Esophagus mucosa (tissue), 1 donor: ENCODE measurements around the gene PEAR1. TPM values are rescaled to one million over a fixed set of nuclear protein-coding genes. Genes with fewer than 3 reads are reported as not detected.

ENCODE experiments used
- ATAC-seq: fragments of 200-7000 bp; cut with Tn5 transposase; one replicate; pipeline ENCODE4 v1.9.1; 2020
- total RNA-seq: library from RNA; stranded (reverse); gene quantifications from one replicate; pipeline ENCODE4 v1.2.4, GENCODE V29; 2023
- donor health status: DM: yes; HTN: yes; CAD: no.

The PEAR1 gene
- total RNA-seq, 1 donor from 2014 or later, result 1.6 TPM

DNA sequence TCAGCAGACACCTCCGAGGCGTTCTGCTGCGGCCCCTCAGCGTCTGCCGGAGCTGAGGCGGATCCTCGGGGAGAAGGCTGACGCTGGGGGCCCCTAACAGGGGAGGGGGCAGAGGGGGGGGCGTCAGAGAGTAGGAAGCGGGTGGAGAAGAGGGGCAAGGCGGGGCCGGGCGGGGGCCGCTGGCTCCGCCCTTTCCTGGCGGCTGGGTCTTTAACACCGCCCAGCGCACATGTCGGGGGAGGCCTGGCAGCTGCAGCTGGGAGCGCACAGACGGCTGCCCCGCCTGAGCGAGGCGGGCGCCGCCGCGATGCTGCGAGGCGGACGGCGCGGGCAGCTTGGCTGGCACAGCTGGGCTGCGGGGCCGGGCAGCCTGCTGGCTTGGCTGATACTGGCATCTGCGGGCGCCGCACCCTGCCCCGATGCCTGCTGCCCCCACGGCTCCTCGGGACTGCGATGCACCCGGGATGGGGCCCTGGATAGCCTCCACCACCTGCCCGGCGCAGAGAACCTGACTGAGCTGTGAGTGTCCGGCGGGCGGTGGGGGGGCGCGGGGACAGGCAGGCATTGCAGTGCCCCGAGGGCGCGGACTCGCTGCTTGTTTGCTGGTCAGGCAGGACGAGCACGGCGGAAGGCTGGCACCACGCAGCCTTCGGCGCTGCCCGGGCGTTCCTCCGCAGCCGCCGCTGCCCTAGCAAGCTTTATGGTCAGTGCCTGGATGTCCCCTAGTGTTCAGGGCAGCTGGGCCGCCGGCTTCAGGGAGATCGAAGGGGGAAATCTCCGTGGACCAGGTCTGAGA, 32.7 kb upstream of the PEAR1 start, which contains the start of gene NTRK1:
TSS of gene NTRK1 (plus strand) at position 238 of the 796 bp plus-strand sequence. CDS start at position 308, 70 bp downstream.
- peak; percentile 17 for ATAC-seq

GRCh38 chr1:156862584-156862983, 30.9 kb upstream of the PEAR1 start:
- ATAC-seq, result no peak

DNA sequence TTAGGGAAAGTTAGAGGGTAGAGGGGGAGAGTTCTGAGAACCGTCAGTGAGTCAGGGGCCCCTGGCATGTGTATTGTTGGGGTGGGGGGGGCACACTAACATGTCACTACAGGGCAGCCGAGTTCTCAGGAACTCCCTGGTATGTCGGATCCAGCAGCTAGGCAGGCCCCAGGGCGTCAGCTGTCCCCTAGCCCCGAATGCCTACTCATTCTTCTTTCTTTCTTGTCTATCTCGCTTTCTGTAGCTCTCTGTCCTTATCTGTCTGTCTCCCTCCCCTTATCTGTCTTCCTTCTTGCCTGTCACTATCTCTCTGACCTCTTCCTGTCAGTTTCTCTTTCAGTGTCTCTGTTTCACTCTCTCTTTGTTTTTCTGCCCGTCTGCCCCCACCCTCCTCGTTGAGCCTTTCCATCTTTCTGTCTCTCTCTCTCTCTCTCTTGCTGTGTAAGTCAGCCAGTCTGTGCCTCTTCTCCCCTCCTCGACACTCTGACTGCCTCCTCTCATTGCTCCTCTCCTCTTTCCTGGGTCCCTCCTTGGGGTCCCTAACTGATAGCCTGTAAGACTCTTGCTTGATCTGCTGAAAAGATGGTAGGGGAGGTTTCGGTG, 30.4 kb upstream of the PEAR1 start:
- no peak for ATAC-seq

- no peak for ATAC-seq
These were observed 29.9 kb upstream of the PEAR1 start for GRCh38 chr1:156863631-156864030.

GRCh38 chr1:156864796-156865195, 28.7 kb upstream of the PEAR1 start:
- ATAC-seq, result no peak

DNA sequence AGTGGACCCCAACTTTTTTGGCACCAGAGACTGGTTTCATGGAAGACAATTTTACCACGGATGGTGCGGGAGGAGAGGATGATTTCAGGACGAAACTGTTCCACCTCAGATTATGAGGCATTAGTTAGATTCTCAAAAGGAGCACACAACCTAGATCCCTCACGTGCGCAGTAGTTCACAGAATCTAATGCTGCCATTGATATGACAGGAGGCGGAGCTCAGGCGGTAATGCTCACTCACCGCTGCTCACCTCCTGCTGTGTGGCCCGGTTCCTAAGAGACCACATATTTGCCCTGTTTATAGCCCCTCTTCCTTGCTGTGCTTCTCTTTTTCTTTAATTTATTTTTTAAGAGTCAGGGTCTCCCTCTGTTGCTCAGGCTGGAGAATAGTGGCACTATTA, 28.3 kb upstream of the PEAR1 start:
- no peak for ATAC-seq

GRCh38 chr1:156865865-156866248, 27.7 kb upstream of the PEAR1 start:
- no peak for ATAC-seq

GRCh38 chr1:156866249-156866909, 27.1 kb upstream of the PEAR1 start:
- ATAC-seq, result no peak

DNA sequence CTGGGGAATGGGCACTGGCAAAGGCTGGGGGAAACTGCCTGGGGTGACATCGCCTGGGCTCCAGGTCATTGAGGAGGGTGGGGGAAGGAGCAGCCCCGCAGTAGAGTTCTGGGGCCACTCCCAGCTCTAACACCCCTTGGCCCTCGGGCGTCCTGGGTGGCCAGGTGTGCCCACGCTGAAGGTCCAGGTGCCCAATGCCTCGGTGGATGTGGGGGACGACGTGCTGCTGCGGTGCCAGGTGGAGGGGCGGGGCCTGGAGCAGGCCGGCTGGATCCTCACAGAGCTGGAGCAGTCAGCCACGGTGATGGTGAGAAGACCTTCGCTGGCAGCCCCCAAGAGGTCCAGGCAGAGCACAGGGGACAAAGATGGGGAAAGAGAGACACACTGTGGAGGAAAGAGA, 25.2 kb upstream of the PEAR1 start:
- ATAC-seq, result no peak

DNA sequence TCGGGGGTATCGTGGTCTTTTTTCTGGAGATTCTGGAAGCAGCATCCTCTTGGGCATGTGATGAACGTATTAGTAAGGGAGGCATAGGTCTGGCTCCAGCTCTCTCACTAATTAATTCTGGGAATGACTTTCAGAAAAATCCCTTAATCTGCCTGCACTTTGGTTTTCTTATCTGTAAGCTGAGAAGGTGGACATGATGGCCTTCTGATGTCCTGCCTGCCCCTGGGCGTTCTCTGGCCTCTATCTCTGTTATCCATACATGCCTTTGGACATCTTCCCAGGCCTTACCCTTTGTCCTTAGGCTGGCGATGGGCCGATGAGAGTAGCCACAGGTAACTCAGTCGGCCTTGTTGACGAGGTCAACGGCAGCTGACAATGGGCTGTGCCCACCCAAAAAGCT, 24.1 kb upstream of the PEAR1 start:
- ATAC-seq, result no peak

GRCh38 chr1:156873659-156874058, 19.9 kb upstream of the PEAR1 start:
- no peak for ATAC-seq

DNA sequence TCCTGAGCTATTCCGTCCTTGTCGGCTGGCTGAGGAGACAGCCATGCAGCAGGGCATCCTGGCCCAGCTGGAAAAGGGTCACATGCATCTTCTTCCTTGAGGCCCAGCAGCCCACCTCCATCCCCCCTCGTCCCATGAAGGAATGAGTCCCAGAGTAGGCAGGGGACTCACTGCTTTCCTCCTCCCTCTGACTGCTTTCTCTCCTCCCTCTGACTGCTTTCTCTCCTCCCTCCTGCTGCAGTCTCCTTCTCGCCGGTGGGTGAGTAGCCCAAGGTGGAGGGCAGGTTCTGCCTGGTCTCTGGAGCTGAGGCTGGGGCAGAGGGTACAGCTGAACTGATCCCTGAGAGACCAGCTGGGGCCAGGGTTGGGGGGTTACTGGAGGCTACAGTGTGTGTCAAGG, 19.4 kb upstream of the PEAR1 start:
- ATAC-seq, result no peak

GRCh38 chr1:156874572-156875340, 18.8 kb upstream of the PEAR1 start:
- ATAC-seq, result no peak

DNA sequence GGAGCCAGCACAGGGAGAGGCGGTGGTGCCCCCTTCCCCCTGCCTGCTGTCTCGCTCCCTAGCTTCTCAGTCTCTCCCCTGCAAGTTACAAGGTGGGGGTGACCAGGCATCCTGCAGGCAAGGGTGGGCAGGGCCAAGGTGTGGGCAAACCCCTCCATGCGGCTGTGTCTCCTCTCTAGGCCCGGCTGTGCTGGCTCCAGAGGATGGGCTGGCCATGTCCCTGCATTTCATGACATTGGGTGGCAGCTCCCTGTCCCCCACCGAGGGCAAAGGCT, 18.2 kb upstream of the PEAR1 start:
- no peak for ATAC-seq

DNA sequence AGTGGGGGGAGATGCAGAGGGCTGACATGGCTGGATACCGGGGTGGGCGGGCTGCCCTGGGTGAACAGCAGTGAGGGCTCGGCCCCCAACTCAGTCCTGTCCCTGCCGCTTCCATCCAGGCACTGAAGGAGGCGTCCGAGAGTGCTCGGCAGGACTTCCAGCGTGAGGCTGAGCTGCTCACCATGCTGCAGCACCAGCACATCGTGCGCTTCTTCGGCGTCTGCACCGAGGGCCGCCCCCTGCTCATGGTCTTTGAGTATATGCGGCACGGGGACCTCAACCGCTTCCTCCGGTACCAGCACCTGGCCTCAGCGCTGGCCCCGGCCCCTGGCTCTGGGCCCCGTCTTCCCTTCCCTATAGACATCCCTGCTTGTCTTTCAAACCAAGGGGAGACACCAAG, 17.2 kb upstream of the PEAR1 start:
- ATAC-seq, result no peak

DNA sequence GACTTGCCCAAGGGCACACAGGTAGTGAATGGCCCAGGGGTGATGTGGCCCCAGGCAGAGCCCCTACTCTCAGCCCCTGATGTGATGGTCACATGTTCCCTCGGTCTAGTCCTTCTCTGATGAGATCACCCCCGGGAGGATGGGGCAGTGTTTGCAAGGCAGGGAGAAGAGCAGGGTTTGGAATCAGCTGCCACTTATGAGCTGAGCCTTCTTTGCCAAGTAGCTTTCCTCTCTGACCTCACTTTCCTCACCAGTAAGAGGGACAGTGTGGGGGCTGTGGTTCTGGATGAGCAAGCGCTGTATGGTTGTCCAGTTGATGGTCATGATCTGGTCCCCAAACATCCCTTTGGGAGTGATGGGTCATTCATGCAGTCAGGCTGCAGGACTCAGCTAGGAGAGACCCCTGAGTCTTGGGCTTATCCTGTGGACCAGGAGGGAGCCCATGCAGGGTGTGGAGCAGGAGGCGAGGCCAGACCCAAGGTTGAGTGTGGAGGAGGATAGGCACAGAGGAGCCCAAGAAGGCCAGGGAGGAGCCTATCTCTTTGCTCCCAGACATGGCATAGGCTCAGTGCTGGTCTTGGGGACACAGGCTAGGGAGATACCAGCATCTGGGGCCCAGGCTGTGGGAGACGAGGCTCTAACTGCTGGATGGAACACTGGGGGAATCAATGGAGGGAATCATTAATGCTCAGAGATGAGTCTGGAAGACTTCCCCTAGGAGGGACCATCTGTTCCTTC, 15.9 kb upstream of the PEAR1 start:
- ATAC-seq, result no peak

GRCh38 chr1:156879876-156880275, 13.6 kb upstream of the PEAR1 start:
- ATAC-seq, result no peak

GRCh38 chr1:156880473-156880872, 13.0 kb upstream of the PEAR1 start:
- no peak for ATAC-seq

DNA sequence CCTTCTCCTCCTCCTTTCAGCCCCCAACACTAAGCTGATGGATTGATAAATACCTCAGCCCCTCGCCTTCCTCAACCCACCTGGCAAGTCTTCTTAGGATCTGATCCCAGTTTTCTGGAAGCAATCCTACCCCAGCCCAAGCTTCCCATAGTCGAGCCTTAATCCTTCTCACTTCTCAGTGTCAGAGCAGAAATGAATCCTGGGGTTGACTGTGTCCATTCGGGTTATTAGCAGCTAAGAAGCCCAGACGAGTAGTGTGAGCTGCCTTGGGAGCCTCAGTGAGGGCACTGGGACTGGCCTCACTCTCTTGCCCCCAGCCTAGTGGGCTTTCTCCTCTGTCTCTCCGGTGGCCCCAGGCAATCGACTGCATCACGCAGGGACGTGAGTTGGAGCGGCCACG, 12.4 kb upstream of the PEAR1 start:
- no peak for ATAC-seq

DNA sequence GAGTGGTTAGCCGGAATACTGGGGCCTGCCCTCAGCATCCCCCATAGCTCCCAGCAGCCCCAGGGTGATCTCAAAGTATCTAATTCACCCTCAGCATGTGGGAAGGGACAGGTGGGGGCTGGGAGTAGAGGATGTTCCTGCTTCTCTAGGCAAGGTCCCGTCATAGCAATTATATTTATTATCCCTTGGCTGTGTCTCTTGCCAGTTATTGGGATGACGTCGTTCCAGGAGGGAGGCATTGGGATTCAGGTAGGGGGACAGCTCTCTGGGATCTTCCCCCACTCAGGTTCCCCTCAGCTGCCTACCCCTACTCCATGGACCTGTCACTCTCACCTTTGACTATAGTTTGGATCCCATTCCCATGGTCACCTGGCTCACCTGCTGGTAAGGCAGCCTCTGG, 11.9 kb upstream of the PEAR1 start:
- no peak for ATAC-seq

GRCh38 chr1:156882543-156882942, 11.0 kb upstream of the PEAR1 start:
- ATAC-seq, result no peak

DNA sequence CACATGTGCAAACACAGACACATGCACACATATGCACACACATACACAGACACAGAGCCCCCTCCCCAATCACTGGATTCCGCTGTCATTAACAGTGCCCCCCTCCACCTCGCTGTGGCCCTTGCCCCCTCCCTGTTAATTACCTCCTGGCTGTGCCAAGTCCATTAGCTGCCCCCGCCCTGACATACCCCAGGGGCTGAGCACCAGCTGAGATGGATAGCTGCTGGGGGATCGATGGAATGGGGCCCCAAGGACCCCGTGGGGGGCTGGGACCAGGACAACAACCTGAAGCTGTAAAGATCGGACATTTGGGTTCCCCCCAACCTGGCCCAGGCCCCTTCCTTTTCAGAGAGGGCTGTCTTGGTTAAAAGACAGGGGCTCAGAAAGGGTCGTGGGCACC, 9.6 kb upstream of the PEAR1 start:
- ATAC-seq, result no peak
